Measurements from ENCODE around the gene UNC13C. TPM values are rescaled to one million over a fixed set of nuclear protein-coding genes. Genes with fewer than 3 reads are reported as not detected.
A peak's percentile ranks its signal among the peaks of the same experiment; 100 is the strongest.

The UNC13C gene
- total RNA-seq, 2 experiments from 2014 or later, result not detected

DNA sequence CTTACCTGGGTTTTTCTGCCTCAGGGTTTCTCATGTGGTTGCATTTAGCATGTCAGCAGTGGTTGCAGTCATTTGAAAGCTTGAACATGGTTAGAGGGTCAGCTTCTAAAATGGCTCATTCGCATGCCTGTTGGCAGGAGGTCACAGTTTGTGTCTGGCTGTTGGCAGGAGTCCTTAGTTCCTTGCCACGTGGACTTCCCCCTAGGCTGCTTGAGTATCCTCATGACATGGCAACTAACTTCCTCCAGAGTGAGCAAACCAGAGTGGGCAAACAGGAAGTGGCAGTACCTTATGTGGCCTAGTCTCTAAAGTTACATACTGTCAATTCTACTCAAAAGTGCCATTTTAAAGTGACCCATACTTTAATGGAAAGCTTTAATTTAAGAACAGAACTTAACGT, 3.4 kb upstream of the UNC13C start:
- intact Hi-C loops (cut with micrococcal nuclease; ENCODE audit: unreplicated experiment), result no loop called here
- Histone ChIP-seq H3K4me3 (ENCODE audit: low read depth, low read length, poor library complexity, severe bottlenecking) (no peak overlapping the region), H2AFZ (ENCODE audit: low read length) (no peak overlapping the region), H3K27ac (ENCODE audit: low read depth, low read length, poor library complexity, severe bottlenecking) (no peak overlapping the region), H3K36me3 (ENCODE audit: insufficient read depth, low read length) (no peaks in the 10 kb centered on the region), H3K79me2 (ENCODE audit: insufficient read depth, low read depth, low read length) (no peaks in the 10 kb centered on the region), H4K20me1 (ENCODE audit: insufficient read depth, low read length) (no peaks in the 10 kb centered on the region), H3K4me2 (ENCODE audit: low read length) (no peak overlapping the region), H3K4me1 (ENCODE audit: insufficient read depth, low read length, poor library complexity, severe bottlenecking) (no peaks in the 10 kb centered on the region), H3K9me2 (ENCODE audit: insufficient read depth, low read length) (no peaks in the 10 kb centered on the region; the same call in 1 of the 2 replicates), H3K9me3 (ENCODE audit: low read length) (no peaks in the 10 kb centered on the region)
- TF ChIP-seq, protein P1, sequence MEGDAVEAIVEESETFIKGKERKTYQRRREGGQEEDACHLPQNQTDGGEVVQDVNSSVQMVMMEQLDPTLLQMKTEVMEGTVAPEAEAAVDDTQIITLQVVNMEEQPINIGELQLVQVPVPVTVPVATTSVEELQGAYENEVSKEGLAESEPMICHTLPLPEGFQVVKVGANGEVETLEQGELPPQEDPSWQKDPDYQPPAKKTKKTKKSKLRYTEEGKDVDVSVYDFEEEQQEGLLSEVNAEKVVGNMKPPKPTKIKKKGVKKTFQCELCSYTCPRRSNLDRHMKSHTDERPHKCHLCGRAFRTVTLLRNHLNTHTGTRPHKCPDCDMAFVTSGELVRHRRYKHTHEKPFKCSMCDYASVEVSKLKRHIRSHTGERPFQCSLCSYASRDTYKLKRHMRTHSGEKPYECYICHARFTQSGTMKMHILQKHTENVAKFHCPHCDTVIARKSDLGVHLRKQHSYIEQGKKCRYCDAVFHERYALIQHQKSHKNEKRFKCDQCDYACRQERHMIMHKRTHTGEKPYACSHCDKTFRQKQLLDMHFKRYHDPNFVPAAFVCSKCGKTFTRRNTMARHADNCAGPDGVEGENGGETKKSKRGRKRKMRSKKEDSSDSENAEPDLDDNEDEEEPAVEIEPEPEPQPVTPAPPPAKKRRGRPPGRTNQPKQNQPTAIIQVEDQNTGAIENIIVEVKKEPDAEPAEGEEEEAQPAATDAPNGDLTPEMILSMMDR (conservative IDR thresholded peaks at IDR 0.05; ENCODE audit: low read length), result no peak
- no peak for TF ChIP-seq EZH2phosphoT487 (IDR thresholded peaks at IDR 0.05; ENCODE audit: borderline replicate concordance, low read depth, low read length)
- ChIA-PET POLR2A (no interaction called here), CTCF (ENCODE audit: unreplicated experiment) (no interaction called here)
- BruUV-seq (replicated peaks), result no TSS peak
- no peak for DNase-seq (ENCODE audit: low spot score)

DNA sequence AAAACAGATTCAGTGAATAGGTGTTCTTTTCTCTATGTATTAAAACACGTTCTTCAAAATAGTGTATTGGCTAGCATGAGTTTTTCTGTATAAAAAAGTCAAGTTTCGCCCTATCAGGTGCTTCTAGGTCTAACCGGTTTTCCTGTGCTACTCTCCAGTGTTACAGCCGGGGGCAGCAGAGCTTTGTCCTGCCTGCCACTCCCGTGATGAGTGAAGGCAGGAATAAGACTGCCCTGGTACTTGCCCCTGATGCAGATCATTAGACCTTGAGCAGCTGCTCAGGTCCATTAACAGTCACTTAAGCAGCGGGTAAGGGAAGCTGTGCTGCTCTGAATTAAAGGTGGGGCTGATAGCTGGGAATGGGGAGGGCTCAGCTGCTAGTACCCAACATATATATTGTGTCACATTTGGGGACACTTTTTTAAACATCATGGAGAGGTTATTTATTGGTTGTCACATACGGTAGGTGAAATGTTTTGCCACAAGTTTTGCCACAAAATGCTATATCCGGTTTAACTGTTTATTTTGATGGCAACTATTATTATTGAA, 1.3 kb upstream of the UNC13C start:
- Histone ChIP-seq H3K4me2 (ENCODE audit: low read length) (no peak overlapping the region), H3K27ac (ENCODE audit: low read depth, low read length, poor library complexity, severe bottlenecking) (no peak overlapping the region), H3K4me3 (ENCODE audit: low read depth, low read length, poor library complexity, severe bottlenecking) (no peak overlapping the region), H2AFZ (ENCODE audit: low read length) (no peak overlapping the region), H3K9me3 (ENCODE audit: low read length) (no peaks in the 10 kb centered on the region), H4K20me1 (ENCODE audit: insufficient read depth, low read length) (no peaks in the 10 kb centered on the region), H3K79me2 (ENCODE audit: insufficient read depth, low read depth, low read length) (no peaks in the 10 kb centered on the region), H3K9me2 (ENCODE audit: insufficient read depth, low read length) (no peaks in the 10 kb centered on the region; the same call in 1 of the 2 replicates), H3K36me3 (ENCODE audit: insufficient read depth, low read length) (no peaks in the 10 kb centered on the region), H3K4me1 (ENCODE audit: insufficient read depth, low read length, poor library complexity, severe bottlenecking) (no peaks in the 10 kb centered on the region)
- DNase-seq (ENCODE audit: low spot score), result no peak
- TF ChIP-seq EZH2phosphoT487 (IDR thresholded peaks at IDR 0.05; ENCODE audit: borderline replicate concordance, low read depth, low read length), result no peak
- TF ChIP-seq, protein P1 (conservative IDR thresholded peaks at IDR 0.05; ENCODE audit: low read length), result 0 out of 2 replicates have a peak, but pooled peaks have one; percentile 17
- CTCF ChIA-PET (ENCODE audit: unreplicated experiment), result no interaction called here
- POLR2A ChIA-PET, result no interaction called here
- no TSS peak for BruUV-seq (replicated peaks)
- intact Hi-C loops (cut with micrococcal nuclease; ENCODE audit: unreplicated experiment), result no loop called here

DNA sequence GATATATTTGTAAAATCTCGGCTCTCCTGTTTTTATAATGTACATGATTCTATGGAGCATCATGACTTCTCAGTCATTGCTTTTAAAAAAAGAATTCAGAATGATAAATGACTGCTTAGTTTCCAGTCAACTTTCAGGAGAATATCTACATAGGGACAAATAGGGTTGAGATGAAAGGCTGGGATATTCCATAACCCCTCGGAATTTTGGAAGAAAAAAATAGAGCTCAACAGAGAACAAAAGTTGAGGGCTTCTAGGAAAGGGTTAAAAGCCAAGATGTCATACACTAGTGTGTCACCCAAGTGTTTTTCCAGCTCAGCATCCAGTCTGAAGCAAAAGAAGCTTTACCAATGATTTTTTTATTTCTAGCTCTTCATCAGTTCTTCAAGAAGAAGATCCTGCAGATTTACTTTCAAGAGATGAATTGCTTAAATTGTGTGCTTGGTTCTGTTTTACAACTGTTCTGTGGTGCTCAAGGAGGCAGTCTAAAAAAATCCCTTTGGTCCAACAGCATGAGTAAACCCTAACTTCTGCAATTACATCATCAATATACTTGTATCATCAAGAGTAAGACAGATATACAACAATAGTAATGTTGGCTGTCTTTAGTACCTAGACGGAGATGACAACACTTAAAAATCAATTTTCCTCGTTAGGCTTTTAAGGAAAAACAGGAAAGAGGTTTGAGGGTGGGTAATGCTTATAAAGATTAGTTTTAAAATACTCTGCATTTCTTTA, 979 bp downstream of the UNC13C start:
- no peak overlapping the region for H3K4me3 ChIP-seq (ENCODE audit: low read depth, low read length, poor library complexity, severe bottlenecking)
- H3K27ac ChIP-seq (ENCODE audit: low read depth, low read length, poor library complexity, severe bottlenecking), result no peak overlapping the region
- H4K20me1 ChIP-seq (ENCODE audit: insufficient read depth, low read length), result no peaks in the 10 kb centered on the region
- CTCF ChIA-PET (ENCODE audit: unreplicated experiment), result no interaction called here
- no peaks in the 10 kb centered on the region for H3K9me2 ChIP-seq (ENCODE audit: insufficient read depth, low read length)
- no peak overlapping the region for H3K4me2 ChIP-seq (ENCODE audit: low read length)
- no peak overlapping the region for H2AFZ ChIP-seq (ENCODE audit: low read length)
- intact Hi-C loops (cut with micrococcal nuclease; ENCODE audit: unreplicated experiment), result no loop called here
- H3K36me3 ChIP-seq (ENCODE audit: insufficient read depth, low read length), result no peaks in the 10 kb centered on the region
- no peaks in the 10 kb centered on the region for H3K79me2 ChIP-seq (ENCODE audit: insufficient read depth, low read depth, low read length)
- BruUV-seq (replicated peaks), result no TSS peak
- no peak for DNase-seq (ENCODE audit: low spot score)
- H3K4me1 ChIP-seq (ENCODE audit: insufficient read depth, low read length, poor library complexity, severe bottlenecking), result no peaks in the 10 kb centered on the region
- POLR2A ChIA-PET, result no interaction called here
- no peaks in the 10 kb centered on the region for H3K9me3 ChIP-seq (ENCODE audit: low read length)
- no peak for TF ChIP-seq EZH2phosphoT487 (IDR thresholded peaks at IDR 0.05; ENCODE audit: borderline replicate concordance, low read depth, low read length)
- TF ChIP-seq, protein P1 (conservative IDR thresholded peaks at IDR 0.05; ENCODE audit: low read length), result no peak

All from OCI-LY7 (cell line).